B cell (primary cell): Measurements from ENCODE around the gene SHANK1. TPM values are rescaled to one million over a fixed set of nuclear protein-coding genes. Genes with fewer than 3 reads are reported as not detected.

Experiments
- ATAC-seq: fragments of 200-7000 bp; cut with Tn5 transposase; one replicate; pipeline ENCODE4 v1.10.0; 2021; ENCODE audit warnings: low read depth, mild to moderate bottlenecking, moderate number of reproducible peaks, moderate library complexity
- CTCF ChIA-PET: fragments of 350-600 bp; sonication (Branson Sonifier 250); formaldehyde crosslinking; loops from one replicate; lab custom pipeline; 2021; ENCODE audit warnings: antibody characterized with exemption, inconsistent platforms; lab: Charles Lee
- POLR2A ChIA-PET: fragments of 350-600 bp; sonication (Branson Sonifier 250); formaldehyde crosslinking; loops from one replicate; lab custom pipeline; 2021; ENCODE audit warnings: antibody characterized with exemption; lab: Charles Lee
- DNase-seq: peaks from one replicate; pipeline ENCODE4 v3.0.0; 2013
- H2AFZ ChIP-seq: 2 replicates; pipeline ENCODE4 v1.6.1; 2012; ENCODE audit warnings: mild to moderate bottlenecking, low read depth, low read length; ENCODE audit not compliant: insufficient read depth, poor library complexity, severe bottlenecking
- H3K27ac ChIP-seq, 2 donors: 1 replicate in 1 of 2; 2 replicates in 1 of 2; pipeline ENCODE4 v1.5.1; 2012 to 2013; ENCODE audit warnings: low read length in 2 of 2, mild to moderate bottlenecking in 2 of 2, moderate library complexity in 1 of 2
- H3K27me3 ChIP-seq, 4 experiments: fragments of 200-600 bp in 1 of 4; sonication (generic) in 1 of 4; replicated peaks in 1 of 4; 1 replicate in 2 of 4; 2 replicates in 2 of 4; pipeline versions ENCODE4 v1.6.1 to v1.7.0; 2013 to 2016; ENCODE audit warnings: low read length in 3 of 4, mild to moderate bottlenecking in 2 of 4, mixed read lengths in 1 of 4, moderate library complexity in 1 of 4; ENCODE audit not compliant: insufficient read depth in 4 of 4, control insufficient read depth in 3 of 4; ENCODE audit errors: control extremely low read depth in 1 of 4
- H3K36me3 ChIP-seq, 2 experiments: replicated peaks in 1 of 2; 1 replicate in 1 of 2; 2 replicates in 1 of 2; pipeline versions ENCODE4 v1.6.1 to v1.7.1; 2013; ENCODE audit warnings: low read length in 1 of 2; ENCODE audit not compliant: insufficient read depth in 2 of 2, control insufficient read depth in 1 of 2; ENCODE audit errors: control extremely low read depth in 1 of 2, extremely low read depth in 1 of 2
- H3K4me1 ChIP-seq, 2 donors: fragments of 200-600 bp in 1 of 2; sonication (generic) in 1 of 2; 1 replicate in 1 of 2; 2 replicates in 1 of 2; pipeline versions ENCODE4 v1.5.1 to v1.6.1; 2013 to 2017; ENCODE audit warnings: low read length in 2 of 2; ENCODE audit not compliant: control insufficient read depth in 2 of 2, insufficient read depth in 2 of 2
- H3K4me2 ChIP-seq: replicated peaks from 2 replicates; pipeline ENCODE3; 2012; ENCODE audit warnings: mild to moderate bottlenecking, low read depth, low read length; ENCODE audit not compliant: poor library complexity, severe bottlenecking
- H3K4me3 ChIP-seq, 5 experiments: fragments of 200-600 bp in 1 of 5; sonication (generic) in 1 of 5; 1 replicate in 3 of 5; 2 replicates in 2 of 5; pipeline versions ENCODE4 v1.5.1 to v1.7.0; 2011 to 2016; ENCODE audit warnings: low read length in 4 of 5, mild to moderate bottlenecking in 4 of 5, low read depth in 2 of 5, control low read depth in 1 of 5, moderate library complexity in 1 of 5; ENCODE audit not compliant: insufficient read depth in 1 of 5; ENCODE audit errors: control extremely low read depth in 1 of 5, extremely low read depth in 1 of 5
- H3K79me2 ChIP-seq: fragments of 200-600 bp; sonication (generic); one replicate; pipeline ENCODE4 v1.6.0; 2016; ENCODE audit warnings: low read length; ENCODE audit not compliant: control insufficient read depth, insufficient read depth
- H3K9ac ChIP-seq: fragments of 200-600 bp; sonication (generic); 2 replicates; pipeline ENCODE4 v1.6.1; 2017; ENCODE audit warnings: mild to moderate bottlenecking, low read length, moderate library complexity
- H3K9me3 ChIP-seq, 3 donors: one replicate each; pipeline versions ENCODE4 v1.6.1 to v1.7.1; 2013; ENCODE audit warnings: low read length in 2 of 3; ENCODE audit not compliant: control insufficient read depth in 2 of 3, insufficient read depth in 1 of 3; ENCODE audit errors: control extremely low read depth in 1 of 3
- H4K20me1 ChIP-seq: 2 replicates; pipeline ENCODE4 v1.6.0; 2012; ENCODE audit warnings: mild to moderate bottlenecking, low read length; ENCODE audit not compliant: insufficient read depth, control insufficient read depth, poor library complexity, severe bottlenecking
- H3K27ac Mint-ChIP-seq: one replicate; pipeline ENCODE4 v1.8.0; 2021; ENCODE audit warnings: mixed read lengths
- H3K27me3 Mint-ChIP-seq: one replicate; pipeline ENCODE4 v1.8.0; 2021; ENCODE audit warnings: mixed read lengths
- H3K4me1 Mint-ChIP-seq: one replicate; pipeline ENCODE4 v1.8.0; 2021; ENCODE audit warnings: mixed read lengths
- H3K4me3 Mint-ChIP-seq: one replicate; pipeline ENCODE4 v1.8.0; 2021; ENCODE audit warnings: mixed read lengths
- H3K9me3 Mint-ChIP-seq: one replicate; pipeline ENCODE4 v1.8.0; 2022; ENCODE audit warnings: mixed read lengths; ENCODE audit not compliant: insufficient read depth
- EZH2 ChIP-seq: IDR thresholded peaks from 2 replicates; pipeline ENCODE4 v1.6.1; 2012; ENCODE audit warnings: borderline replicate concordance, low read depth, mild to moderate bottlenecking, moderate library complexity, low read length; ENCODE audit not compliant: insufficient read depth, poor library complexity, severe bottlenecking
- WGBS: methylation state at CpG from one replicate; pipeline ENCODE4 v1.1.5; 2013; ENCODE audit warnings: missing lambda C conversion rate; ENCODE audit not compliant: insufficient coverage; 5-methylcytosine and 5-hydroxymethylcytosine counted together
- intact Hi-C: fragments of 100-400 bp; cut with micrococcal nuclease; formaldehyde crosslinking; loops from one replicate; pipeline ENCODE4 v1.10.0; 2022
- polyA plus RNA-seq: library from polyadenylated mRNA; depleted of rRNA; stranded (reverse); fragments of >200 nt; gene quantifications from 2 replicates; pipeline ENCODE4 v1.2.3, GENCODE V29; 2012
- total RNA-seq, 2 donors: library from RNA; stranded (reverse); fragments of 120-200 nt in 1 of 2; gene quantifications; 1 replicate in 1 of 2; 2 replicates in 1 of 2; pipeline versions ENCODE4 v1.2.3 to v1.2.4, GENCODE V29; 2013 to 2022
- TF ChIP-seq, protein P1 (sequence below): fragments of 200-600 bp; IDR thresholded peaks from one replicate; pipeline ENCODE4 v1.8.0; 2022; ENCODE audit warnings: antibody characterized with exemption, mild to moderate bottlenecking

The SHANK1 gene
- total and polyA plus RNA-seq, 2 donors (not counting 1 experiment from before 2014, with no cell fraction given): not detected

DNA sequence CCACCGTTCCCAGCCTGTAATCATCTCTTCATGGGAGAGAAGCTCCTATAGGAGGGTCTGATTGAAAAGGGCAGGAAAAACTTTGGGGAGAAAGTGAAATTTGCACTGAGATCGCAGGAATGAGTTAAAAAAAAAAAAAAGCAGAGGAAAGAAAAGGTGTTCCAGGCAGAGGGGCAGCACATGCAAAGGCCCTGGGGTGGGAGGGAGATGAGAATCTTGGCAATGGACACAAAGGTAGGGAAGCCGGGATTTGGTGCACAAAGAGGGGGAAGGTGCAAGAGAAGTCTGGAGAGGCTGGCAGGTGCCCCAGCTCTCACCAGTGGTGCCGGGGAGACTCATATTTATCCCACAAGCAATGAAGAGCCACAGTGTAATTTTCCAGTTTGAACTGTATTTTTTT is 34.3 kb upstream of the SHANK1 start:
- Mint-ChIP-seq H3K4me3 (no peak overlapping the region), H3K27me3 (peaks cover 23% of the 10 kb centered on the region)
- CTCF ChIA-PET: no interaction called here

DNA sequence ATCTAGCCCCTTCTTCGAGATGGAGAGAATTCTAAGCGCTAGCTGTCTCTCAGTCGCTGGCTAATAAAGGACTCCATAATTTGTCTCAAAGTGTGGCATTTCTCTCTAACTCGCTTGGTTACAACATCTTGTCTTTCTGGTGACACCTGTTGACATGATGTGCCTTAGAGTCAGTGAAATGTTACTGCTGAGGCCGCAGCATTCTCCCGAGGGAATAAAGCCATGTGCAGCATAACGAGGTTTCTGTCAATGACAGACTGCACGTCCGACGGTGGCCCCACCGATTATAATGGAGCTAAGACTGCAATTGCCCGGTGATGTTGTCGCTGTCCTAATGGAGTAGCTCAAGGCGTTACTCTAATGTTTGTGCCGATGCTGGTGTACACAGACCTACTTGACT is 30.4 kb upstream of the SHANK1 start:
- Mint-ChIP-seq H3K27me3 (peaks cover 15% of the 10 kb centered on the region), H3K9me3 (no peaks in the 10 kb centered on the region)

More for the DNA sequence above, 34.3 kb upstream of the SHANK1 start:
- TF ChIP-seq, protein P1, sequence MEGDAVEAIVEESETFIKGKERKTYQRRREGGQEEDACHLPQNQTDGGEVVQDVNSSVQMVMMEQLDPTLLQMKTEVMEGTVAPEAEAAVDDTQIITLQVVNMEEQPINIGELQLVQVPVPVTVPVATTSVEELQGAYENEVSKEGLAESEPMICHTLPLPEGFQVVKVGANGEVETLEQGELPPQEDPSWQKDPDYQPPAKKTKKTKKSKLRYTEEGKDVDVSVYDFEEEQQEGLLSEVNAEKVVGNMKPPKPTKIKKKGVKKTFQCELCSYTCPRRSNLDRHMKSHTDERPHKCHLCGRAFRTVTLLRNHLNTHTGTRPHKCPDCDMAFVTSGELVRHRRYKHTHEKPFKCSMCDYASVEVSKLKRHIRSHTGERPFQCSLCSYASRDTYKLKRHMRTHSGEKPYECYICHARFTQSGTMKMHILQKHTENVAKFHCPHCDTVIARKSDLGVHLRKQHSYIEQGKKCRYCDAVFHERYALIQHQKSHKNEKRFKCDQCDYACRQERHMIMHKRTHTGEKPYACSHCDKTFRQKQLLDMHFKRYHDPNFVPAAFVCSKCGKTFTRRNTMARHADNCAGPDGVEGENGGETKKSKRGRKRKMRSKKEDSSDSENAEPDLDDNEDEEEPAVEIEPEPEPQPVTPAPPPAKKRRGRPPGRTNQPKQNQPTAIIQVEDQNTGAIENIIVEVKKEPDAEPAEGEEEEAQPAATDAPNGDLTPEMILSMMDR: no peak
- no peak for TF ChIP-seq EZH2
- H3K9me3 ChIP-seq: no peaks in the 10 kb centered on the region
- no peaks in the 10 kb centered on the region for H3K4me1 ChIP-seq
- no peaks in the 10 kb centered on the region for H3K27me3 ChIP-seq
- ATAC-seq: no peak
- POLR2A ChIA-PET: no interaction called here
- intact Hi-C loops: loop anchor here (10.0 kb wide), 1 partner anchor 109 kb away; the partner anchor contains the start of gene C19orf81
- no peak overlapping the region for H3K27ac Mint-ChIP-seq
- H3K79me2 ChIP-seq: no peaks in the 10 kb centered on the region
- no peak overlapping the region for H2AFZ ChIP-seq
- H3K4me2 ChIP-seq: no peak overlapping the region
- H3K9ac ChIP-seq: no peak overlapping the region
- no peaks in the 10 kb centered on the region for H3K9me3 Mint-ChIP-seq
- no peaks in the 10 kb centered on the region for H3K4me1 Mint-ChIP-seq
- H3K27ac ChIP-seq: no peak overlapping the region
- no peaks in the 10 kb centered on the region for H3K36me3 ChIP-seq
- no peak for DNase-seq
- no peak overlapping the region for H3K4me3 ChIP-seq
- H4K20me1 ChIP-seq: no peaks in the 10 kb centered on the region
- 83% methylated on average over 1 of the region's 4 CpGs for WGBS

More for the DNA sequence above, 30.4 kb upstream of the SHANK1 start:
- Histone ChIP-seq H3K27me3 (no peaks in the 10 kb centered on the region), H3K27ac (no peak overlapping the region), H3K4me2 (no peak overlapping the region), H3K9me3 (peaks cover 0 to 3% (median 0%) of the 10 kb centered on the region in 3 donors), H3K9ac (no peak overlapping the region), H4K20me1 (no peaks in the 10 kb centered on the region), H3K79me2 (no peaks in the 10 kb centered on the region), H2AFZ (no peak overlapping the region), H3K4me1 (no peaks in the 10 kb centered on the region), H3K4me3 (no peak overlapping the region), H3K36me3 (no peaks in the 10 kb centered on the region)
- Mint-ChIP-seq H3K4me3 (no peak overlapping the region), H3K4me1 (no peaks in the 10 kb centered on the region), H3K27ac (no peak overlapping the region)
- intact Hi-C loops: loop anchor here (10.0 kb wide), 1 partner anchor 105 kb away; the partner anchor contains the start of gene C19orf81
- DNase-seq (no peak), ATAC-seq (no peak)
- ChIA-PET POLR2A (no interaction called here), CTCF (no interaction called here)
- 72% methylated on average over 13 of the region's 15 CpGs for WGBS
- TF ChIP-seq, protein P1: no peak
- TF ChIP-seq EZH2: no peak
